PC-9 (cell line): Measurements from ENCODE around the gene AGAP3. TPM values are rescaled to one million over a fixed set of nuclear protein-coding genes. Genes with fewer than 3 reads are reported as not detected.
A peak's percentile ranks its signal among the peaks of the same experiment; 100 is the strongest.

Source experiments
- BruUV-seq: library from RNA; stranded (reverse); fragments of 400-500 nt; replicated peaks from 2 replicates; lab custom pipeline; 2021; lab: Mats Ljungman, UMichigan
- CTCF ChIA-PET: fragments of 300-600 bp; sonication (Branson Sonifier 250); formaldehyde crosslinking; loops from one replicate; lab custom pipeline; 2022; ENCODE audit warnings: antibody characterized with exemption; lab: Charles Lee
- POLR2A ChIA-PET: fragments of 300-600 bp; sonication (Branson Sonifier 250); formaldehyde crosslinking; loops from one replicate; lab custom pipeline; 2022; ENCODE audit warnings: antibody characterized with exemption; ENCODE audit not compliant: unreplicated experiment; lab: Charles Lee
- DNase-seq, 2 experiments: peaks; one replicate each; pipeline versions ENCODE4 v3.0.0 to v3.0.0-alpha.2; 2015 to 2022; ENCODE audit warnings: mixed read lengths in 1 of 2
- H2AFZ ChIP-seq: fragments of 200-600 bp; sonication (generic); 2 replicates; pipeline ENCODE4 v1.8.1; 2017; ENCODE audit warnings: antibody characterized with exemption
- H3F3A ChIP-seq: fragments of 200-600 bp; sonication (generic); 2 replicates; pipeline ENCODE4 v1.8.1; 2017; ENCODE audit warnings: antibody characterized with exemption, mild to moderate bottlenecking, low read depth; ENCODE audit not compliant: insufficient read depth
- H3K27ac ChIP-seq: fragments of 200-600 bp; sonication (generic); 2 replicates; pipeline ENCODE4 v1.6.1; 2016; ENCODE audit warnings: mixed run types
- H3K27me3 ChIP-seq: fragments of 200-600 bp; sonication (generic); 2 replicates; pipeline ENCODE4 v1.6.1; 2016; ENCODE audit warnings: low read depth, mixed run types; ENCODE audit not compliant: insufficient read depth
- H3K36me3 ChIP-seq: fragments of 200-600 bp; sonication (generic); 2 replicates; pipeline ENCODE4 v1.6.1; 2016; ENCODE audit warnings: low read depth, mixed run types
- H3K4me1 ChIP-seq: fragments of 200-600 bp; sonication (generic); replicated peaks from 2 replicates; pipeline ENCODE4 v1.6.1; 2016; ENCODE audit warnings: mixed run types; ENCODE audit not compliant: insufficient read depth
- H3K4me2 ChIP-seq: fragments of 200-600 bp; sonication (generic); 2 replicates; pipeline ENCODE4 v1.6.1; 2017; ENCODE audit warnings: mixed run types
- H3K4me3 ChIP-seq: fragments of 200-600 bp; sonication (generic); 2 replicates; pipeline ENCODE4 v1.6.1; 2016; ENCODE audit warnings: mixed run types
- H3K79me2 ChIP-seq: fragments of 200-600 bp; sonication (generic); 2 replicates; pipeline ENCODE4 v1.6.1; 2017; ENCODE audit warnings: low read depth, mixed run types
- H3K9me2 ChIP-seq: fragments of 200-600 bp; sonication (generic); 2 replicates; pipeline ENCODE4 v1.8.1; 2017; ENCODE audit warnings: mild to moderate bottlenecking; ENCODE audit not compliant: insufficient read depth
- H3K9me3 ChIP-seq: fragments of 200-600 bp; sonication (generic); 2 replicates; pipeline ENCODE4 v1.8.1; 2016; ENCODE audit warnings: low read depth; ENCODE audit not compliant: insufficient read depth
- H4K20me1 ChIP-seq: fragments of 200-600 bp; sonication (generic); 2 replicates; pipeline ENCODE4 v1.8.1; 2017; ENCODE audit not compliant: insufficient read depth
- CTCF ChIP-seq: fragments of 200-600 bp; sonication (generic); conservative IDR thresholded peaks from 2 replicates; pipeline ENCODE4 v1.6.1; 2017; ENCODE audit warnings: mixed run types, antibody characterized with exemption, mild to moderate bottlenecking, moderate library complexity
- EZH2 ChIP-seq: fragments of 200-600 bp; sonication (generic); IDR thresholded peaks from 2 replicates; pipeline ENCODE4 v1.8.0; 2017; ENCODE audit warnings: antibody characterized with exemption, low read depth
- intact Hi-C: fragments of 100-400 bp; cut with micrococcal nuclease; formaldehyde crosslinking; loops from one replicate; pipeline ENCODE4 v1.10.0; 2022; ENCODE audit not compliant: unreplicated experiment
- total RNA-seq: library from RNA; stranded (reverse); gene quantifications from 2 replicates; pipeline ENCODE4 v1.2.3, GENCODE V29; 2021

The AGAP3 gene
- total RNA-seq, 1 experiment from 2014 or later: 103 TPM

GRCh38 chr7:151079199-151079910, 6.9 kb upstream of the AGAP3 start:
- Histone ChIP-seq H2AFZ (no peak overlapping the region), H3K27me3 (no peaks in the 10 kb centered on the region), H3F3A (peaks cover 65% of the 10 kb centered on the region), H3K36me3 (no peaks in the 10 kb centered on the region), H3K79me2 (peaks cover 38% of the 10 kb centered on the region), H4K20me1 (peaks cover 8% of the 10 kb centered on the region; the same call in 1 of the 2 replicates), H3K4me1 (peaks cover 26% of the 10 kb centered on the region), H3K9me2 (no peaks in the 10 kb centered on the region), H3K4me3 (peak overlapping the region; percentile 89), H3K4me2 (peak overlapping the region; percentile 100), H3K27ac (no peak overlapping the region), H3K9me3 (no peaks in the 10 kb centered on the region)
- POLR2A ChIA-PET: no interaction called here
- BruUV-seq: TSS peak; percentile 5
- TF ChIP-seq EZH2: no peak
- no peak for TF ChIP-seq CTCF
- CTCF ChIA-PET: no interaction called here
- no peak for DNase-seq
- intact Hi-C loops: no loop called here

GRCh38 chr7:151080067-151080521, 6.2 kb upstream of the AGAP3 start:
- ChIA-PET CTCF (no interaction called here), POLR2A (interaction anchor here (0.5 kb wide), 1 partner anchor 1910 kb away, joined by 3 read pairs; no protein-coding TSS in a partner anchor)
- TF ChIP-seq CTCF: no peak
- TF ChIP-seq EZH2: no peak
- no peaks in the 10 kb centered on the region for H3K9me2 ChIP-seq
- peak overlapping the region; percentile 70 for H3K27ac ChIP-seq
- H3K36me3 ChIP-seq: no peaks in the 10 kb centered on the region
- H3K9me3 ChIP-seq: no peaks in the 10 kb centered on the region
- no peak for DNase-seq
- BruUV-seq: no TSS peak
- H3F3A ChIP-seq: peaks cover 64% of the 10 kb centered on the region
- peak overlapping the region; percentile 89 for H3K4me3 ChIP-seq
- peaks cover 38% of the 10 kb centered on the region for H3K79me2 ChIP-seq
- peaks cover 30% of the 10 kb centered on the region for H3K4me1 ChIP-seq
- H2AFZ ChIP-seq: peak overlapping the region; percentile 89
- H4K20me1 ChIP-seq: peaks cover 8% of the 10 kb centered on the region; the same call in 1 of the 2 replicates
- peak overlapping the region; percentile 100 for H3K4me2 ChIP-seq
- H3K27me3 ChIP-seq: no peaks in the 10 kb centered on the region
- intact Hi-C loops: loop anchor here (1.0 to 10.0 kb wide), 2 partner anchors 20 to 105 kb away; partner anchors contain the start of gene KCNH2

GRCh38 chr7:151080522-151081169, 5.6 kb upstream of the AGAP3 start, which contains the start of gene FASTK:
Gene FASTK, minus strand, starts transcription at chr7:151080809. Its CDS starts 43 bp downstream, at chr7:151080766.
- Histone ChIP-seq H3K79me2 (peaks cover 38% of the 10 kb centered on the region), H4K20me1 (peaks cover 8% of the 10 kb centered on the region; the same call in 1 of the 2 replicates), H3K4me2 (peak within 1 kb of the TSS; percentile 100), H3F3A (peaks cover 68% of the 10 kb centered on the region), H3K27me3 (no peaks in the 10 kb centered on the region), H3K27ac (peak within 1 kb of the TSS; percentile 70), H3K4me3 (peak within 1 kb of the TSS; percentile 89), H3K4me1 (peaks cover 35% of the 10 kb centered on the region), H2AFZ (peak within 1 kb of the TSS; percentile 89), H3K36me3 (no peaks in the 10 kb centered on the region), H3K9me2 (no peaks in the 10 kb centered on the region), H3K9me3 (no peaks in the 10 kb centered on the region)
- intact Hi-C loops: loop anchor here (1.0 to 10.0 kb wide), 2 partner anchors 20 to 106 kb away; partner anchors contain the start of gene KCNH2
- peak; percentile 82 to 93 for DNase-seq
- ChIA-PET POLR2A (interaction anchor here (0.5 to 0.6 kb wide), 2 partner anchors 17 to 1909 kb away, joined by 3 read pairs; no protein-coding TSS in a partner anchor), CTCF (interaction anchor here (0.7 kb wide), 1 partner anchor 52 kb away, joined by 3 read pairs; the partner anchor contains the start of gene ABCB8)
- no TSS peak for BruUV-seq
- no peak for TF ChIP-seq EZH2
- no peak for TF ChIP-seq CTCF
